GM18517 (cell line): Measurements from ENCODE around the gene ARHGAP44.

Experiments
- ATAC-seq: cut with Tn5 transposase; IDR thresholded peaks from one replicate; pipeline ENCODE4 v1.9.1; 2021; ENCODE audit warnings: mild to moderate bottlenecking, moderate library complexity; ENCODE audit not compliant: unreplicated experiment

ARHGAP44 gene

GRCh38 chr17:12990926-12991325, 201.6 kb downstream of the ARHGAP44 start:
- ATAC-seq = no peak

- ATAC-seq = no peak
These were observed 203.4 kb downstream of the ARHGAP44 start for GRCh38 chr17:12992676-12993075.

GRCh38 chr17:12993631-12994030, 204.3 kb downstream of the ARHGAP44 start:
- no peak for ATAC-seq

- no peak for ATAC-seq
These were observed 205.2 kb downstream of the ARHGAP44 start for GRCh38 chr17:12994341-12995074.

GRCh38 chr17:12995106-12995895, 206.0 kb downstream of the ARHGAP44 start:
- no peak for ATAC-seq

- no peak for ATAC-seq
These were observed 206.6 kb downstream of the ARHGAP44 start for GRCh38 chr17:12995896-12996295.

GRCh38 chr17:12996357-12996756, 207.1 kb downstream of the ARHGAP44 start:
- no peak for ATAC-seq

GRCh38 chr17:12996941-12997340, 207.6 kb downstream of the ARHGAP44 start:
- ATAC-seq = no peak

GRCh38 chr17:12998461-12998860, 209.2 kb downstream of the ARHGAP44 start:
- ATAC-seq = no peak

GRCh38 chr17:12998874-12999273, 209.6 kb downstream of the ARHGAP44 start:
- ATAC-seq = no peak

- ATAC-seq = no peak
These were observed 211.3 kb downstream of the ARHGAP44 start for GRCh38 chr17:13000561-13000960.

- ATAC-seq = no peak
These were observed 212.8 kb downstream of the ARHGAP44 start for GRCh38 chr17:13001991-13002615.

GRCh38 chr17:13002761-13003453, 213.6 kb downstream of the ARHGAP44 start:
- ATAC-seq = no peak

GRCh38 chr17:13003454-13003851, 214.2 kb downstream of the ARHGAP44 start:
- ATAC-seq = no peak

GRCh38 chr17:13003927-13004326, 214.6 kb downstream of the ARHGAP44 start:
- no peak for ATAC-seq

GRCh38 chr17:13004336-13004735, 215.0 kb downstream of the ARHGAP44 start:
- ATAC-seq = no peak

GRCh38 chr17:13005530-13005929, 216.2 kb downstream of the ARHGAP44 start:
- ATAC-seq = no peak

- no peak for ATAC-seq
These were observed 219.2 kb downstream of the ARHGAP44 start for GRCh38 chr17:13008461-13008860.

- no peak for ATAC-seq
These were observed 221.7 kb downstream of the ARHGAP44 start for GRCh38 chr17:13010959-13011358.

GRCh38 chr17:13014801-13015200, 225.5 kb downstream of the ARHGAP44 start:
- no peak for ATAC-seq
